ENCODE data around the gene FBXW8. TPM values are rescaled to one million over a fixed set of nuclear protein-coding genes. Genes with fewer than 3 reads are reported as not detected.

The FBXW8 gene
- total and polyA plus RNA-seq, 2 donors (not counting 3 experiments of a cell fraction or from before 2014, with no cell fraction given), result 15.4 TPM

DNA sequence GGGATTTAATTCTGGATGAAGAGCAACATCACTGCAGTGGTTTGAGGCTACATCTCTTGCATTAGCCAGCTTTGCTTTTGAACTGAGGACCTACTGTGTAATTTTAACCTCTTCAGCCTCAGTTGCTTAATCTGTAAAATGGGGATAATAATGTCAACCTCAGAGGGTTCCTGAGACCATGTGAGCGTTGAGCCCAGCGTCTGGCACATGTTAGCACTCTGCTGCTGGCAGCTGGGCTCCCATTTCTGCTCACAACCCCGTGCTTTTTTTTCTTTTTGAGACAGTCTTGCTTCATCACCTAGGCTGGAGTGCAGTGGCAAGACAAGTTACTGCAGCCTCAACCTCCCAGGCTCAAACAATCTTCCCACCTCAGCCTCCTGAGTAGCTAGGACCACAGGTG is 156.9 kb downstream of the FBXW8 start:
- H3K9me3 ChIP-seq (replicated peaks; ENCODE audit: control insufficient read depth, insufficient read depth, low read length), result no peaks in the 10 kb centered on the region
- H3K36me3 ChIP-seq (ENCODE audit: control insufficient read depth in 2 of 2, extremely low read depth in 1 of 2, insufficient read depth in 2 of 2, low read length in 2 of 2), result no peaks in the 10 kb centered on the region
- no peak overlapping the region for H3K4me2 ChIP-seq (ENCODE audit: insufficient read depth, low read length)
- no peaks in the 10 kb centered on the region for H4K20me1 ChIP-seq (replicated peaks; ENCODE audit: control insufficient read depth, extremely low read depth, insufficient read depth, low read length)
- no peaks in the 10 kb centered on the region for H3K27me3 ChIP-seq (ENCODE audit: control insufficient read depth in 2 of 2, insufficient read depth in 2 of 2, low read length in 2 of 2)
- dilution Hi-C loops (cut with MboI; ENCODE audit: extremely low pct_ligation_motif_present, low sequenced_read_pairs) (no loop called here), intact Hi-C loops (cut with micrococcal nuclease) (no loop called here)
- ChIA-PET CTCF (no interaction called here), POLR2A (no interaction called here)
- FAIRE-seq (no peak), DNase-seq (ENCODE audit: low read depth, low spot score) (no peak)
- H3K4me1 ChIP-seq (ENCODE audit: control insufficient read depth, extremely low read depth, insufficient read depth, low read length), result no peaks in the 10 kb centered on the region
- H3K9me1 ChIP-seq (replicated peaks; ENCODE audit: control insufficient read depth, extremely low read depth, insufficient read depth, low read length), result no peaks in the 10 kb centered on the region
- no peak overlapping the region for H2AFZ ChIP-seq (ENCODE audit: low read depth, low read length)
- TF ChIP-seq EZH2 (IDR thresholded peaks at IDR 0.05; ENCODE audit: borderline replicate concordance, low read depth, low read length, severe bottlenecking) (no peak), FOS (IDR thresholded peaks at IDR 0.05; ENCODE audit: borderline replicate concordance, insufficient read depth, low read length) (no peak), GATA2 (IDR thresholded peaks at IDR 0.05; ENCODE audit: insufficient read depth, insufficient read length, low read depth, low read length) (no peak)
- no peaks in the 10 kb centered on the region for H3K79me2 ChIP-seq (ENCODE audit: control insufficient read depth, insufficient read depth, low read length)
- no peak overlapping the region for H3K27ac ChIP-seq (ENCODE audit: insufficient read depth, low read depth, low read length)
- H3K9ac ChIP-seq (replicated peaks; ENCODE audit: extremely low read depth, insufficient read depth, low read length), result no peak overlapping the region
- H3K4me3 ChIP-seq (replicated peaks in 1 of 3; ENCODE audit: insufficient read depth in 1 of 3, low read depth in 1 of 3, low read length in 3 of 3), result no peak overlapping the region
- no TSS peak for BruUV-seq (replicated peaks)

DNA sequence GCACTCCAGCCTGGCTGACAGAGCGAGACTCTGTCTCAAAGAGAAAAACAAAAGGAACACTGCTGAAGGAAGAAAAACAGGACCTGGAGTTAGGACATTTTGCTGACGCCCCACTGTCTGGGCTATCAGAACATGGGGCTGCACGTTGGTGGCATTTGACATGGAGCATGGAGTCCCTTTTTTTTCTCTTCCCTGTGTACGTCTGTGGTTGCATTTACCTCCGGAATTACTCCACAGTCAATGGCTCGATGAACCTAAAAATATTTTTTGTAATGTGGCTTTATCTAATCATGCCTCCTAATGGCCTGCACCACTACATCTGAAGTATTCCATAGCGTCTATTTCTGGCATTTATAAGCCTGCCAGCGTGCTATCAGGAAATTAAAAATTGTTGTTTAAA is 157.7 kb downstream of the FBXW8 start:
- Histone ChIP-seq H3K27ac (ENCODE audit: insufficient read depth, low read depth, low read length) (no peak overlapping the region), H2AFZ (ENCODE audit: low read depth, low read length) (no peak overlapping the region), H3K9me1 (replicated peaks; ENCODE audit: control insufficient read depth, extremely low read depth, insufficient read depth, low read length) (no peaks in the 10 kb centered on the region), H4K20me1 (replicated peaks; ENCODE audit: control insufficient read depth, extremely low read depth, insufficient read depth, low read length) (no peaks in the 10 kb centered on the region), H3K27me3 (ENCODE audit: control insufficient read depth in 2 of 2, insufficient read depth in 2 of 2, low read length in 2 of 2) (no peaks in the 10 kb centered on the region), H3K79me2 (ENCODE audit: control insufficient read depth, insufficient read depth, low read length) (no peaks in the 10 kb centered on the region), H3K4me3 (replicated peaks in 1 of 3; ENCODE audit: insufficient read depth in 1 of 3, low read depth in 1 of 3, low read length in 3 of 3) (no peak overlapping the region), H3K36me3 (ENCODE audit: control insufficient read depth in 2 of 2, extremely low read depth in 1 of 2, insufficient read depth in 2 of 2, low read length in 2 of 2) (no peaks in the 10 kb centered on the region), H3K4me2 (ENCODE audit: insufficient read depth, low read length) (no peak overlapping the region), H3K9ac (replicated peaks; ENCODE audit: extremely low read depth, insufficient read depth, low read length) (no peak overlapping the region), H3K9me3 (replicated peaks; ENCODE audit: control insufficient read depth, insufficient read depth, low read length) (no peaks in the 10 kb centered on the region), H3K4me1 (ENCODE audit: control insufficient read depth, extremely low read depth, insufficient read depth, low read length) (no peaks in the 10 kb centered on the region)
- FAIRE-seq (no peak), DNase-seq (ENCODE audit: low read depth, low spot score) (no peak)
- intact Hi-C loops (cut with micrococcal nuclease) (no loop called here), dilution Hi-C loops (cut with MboI; ENCODE audit: extremely low pct_ligation_motif_present, low sequenced_read_pairs) (no loop called here)
- TF ChIP-seq MYC (IDR thresholded peaks at IDR 0.05; ENCODE audit: low read depth, low read length) (no peak), POLR2AphosphoS5 (IDR thresholded peaks at IDR 0.05; ENCODE audit: insufficient read depth, low read depth, low read length) (no peak)
- CTCF ChIA-PET, result no interaction called here
- POLR2A ChIA-PET, result no interaction called here
- BruUV-seq (replicated peaks), result no TSS peak

Measured in endothelial cell of umbilical vein (primary cell).